Measurements from ENCODE around the gene SOCS3.
"Not testable (repeated sequence)": the region's sequence is repeated elsewhere in the genome, so short reads cannot be mapped to it uniquely, and the experiment has no call there.

SOCS3 gene

DNA sequence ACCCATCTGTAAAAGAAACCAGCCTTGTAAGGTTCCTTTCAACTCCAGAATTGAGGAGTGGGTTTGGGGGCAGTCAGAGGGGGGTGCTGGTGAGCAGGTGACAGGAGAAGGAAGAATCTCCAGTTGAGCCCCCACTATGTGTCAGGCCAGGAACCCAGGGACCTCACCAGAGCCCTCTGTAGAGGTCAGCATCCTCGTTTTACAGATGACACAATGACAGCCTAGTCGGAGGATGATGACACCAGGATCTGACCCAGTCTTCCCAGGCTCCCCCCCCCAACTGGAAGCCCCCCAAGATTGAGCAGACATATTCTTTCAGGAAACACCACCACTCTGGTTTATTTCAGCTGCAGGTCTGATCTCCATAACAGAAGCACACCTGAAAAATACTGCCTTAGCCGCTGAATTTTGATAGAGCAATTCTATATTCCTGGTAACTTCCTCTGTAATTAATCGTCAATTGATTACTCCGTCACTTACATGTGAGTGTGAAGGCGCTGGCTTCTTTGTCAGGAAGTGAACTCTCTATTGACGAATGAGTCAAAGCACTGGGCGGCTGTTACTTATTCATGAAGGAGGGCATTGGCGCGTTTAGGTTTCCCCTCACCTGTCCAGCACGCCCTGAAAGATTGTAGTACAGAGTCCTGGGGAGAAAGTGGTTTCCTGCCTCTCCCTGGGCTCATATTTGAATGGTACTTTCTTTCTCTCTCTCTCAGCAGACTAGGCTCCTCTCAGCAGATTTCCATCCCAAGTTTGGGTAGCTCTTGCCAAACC lies 21.2 kb downstream of the SOCS3 start:
- H3K4me3 ChIP-seq (ENCODE audit: low read length), result no peak overlapping the region
- TF ChIP-seq, protein P1, sequence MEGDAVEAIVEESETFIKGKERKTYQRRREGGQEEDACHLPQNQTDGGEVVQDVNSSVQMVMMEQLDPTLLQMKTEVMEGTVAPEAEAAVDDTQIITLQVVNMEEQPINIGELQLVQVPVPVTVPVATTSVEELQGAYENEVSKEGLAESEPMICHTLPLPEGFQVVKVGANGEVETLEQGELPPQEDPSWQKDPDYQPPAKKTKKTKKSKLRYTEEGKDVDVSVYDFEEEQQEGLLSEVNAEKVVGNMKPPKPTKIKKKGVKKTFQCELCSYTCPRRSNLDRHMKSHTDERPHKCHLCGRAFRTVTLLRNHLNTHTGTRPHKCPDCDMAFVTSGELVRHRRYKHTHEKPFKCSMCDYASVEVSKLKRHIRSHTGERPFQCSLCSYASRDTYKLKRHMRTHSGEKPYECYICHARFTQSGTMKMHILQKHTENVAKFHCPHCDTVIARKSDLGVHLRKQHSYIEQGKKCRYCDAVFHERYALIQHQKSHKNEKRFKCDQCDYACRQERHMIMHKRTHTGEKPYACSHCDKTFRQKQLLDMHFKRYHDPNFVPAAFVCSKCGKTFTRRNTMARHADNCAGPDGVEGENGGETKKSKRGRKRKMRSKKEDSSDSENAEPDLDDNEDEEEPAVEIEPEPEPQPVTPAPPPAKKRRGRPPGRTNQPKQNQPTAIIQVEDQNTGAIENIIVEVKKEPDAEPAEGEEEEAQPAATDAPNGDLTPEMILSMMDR (conservative IDR thresholded peaks at IDR 0.05; ENCODE audit: low read depth, low read length), result no peak
- DNase-seq (ENCODE audit: low read depth), result no peak

DNA sequence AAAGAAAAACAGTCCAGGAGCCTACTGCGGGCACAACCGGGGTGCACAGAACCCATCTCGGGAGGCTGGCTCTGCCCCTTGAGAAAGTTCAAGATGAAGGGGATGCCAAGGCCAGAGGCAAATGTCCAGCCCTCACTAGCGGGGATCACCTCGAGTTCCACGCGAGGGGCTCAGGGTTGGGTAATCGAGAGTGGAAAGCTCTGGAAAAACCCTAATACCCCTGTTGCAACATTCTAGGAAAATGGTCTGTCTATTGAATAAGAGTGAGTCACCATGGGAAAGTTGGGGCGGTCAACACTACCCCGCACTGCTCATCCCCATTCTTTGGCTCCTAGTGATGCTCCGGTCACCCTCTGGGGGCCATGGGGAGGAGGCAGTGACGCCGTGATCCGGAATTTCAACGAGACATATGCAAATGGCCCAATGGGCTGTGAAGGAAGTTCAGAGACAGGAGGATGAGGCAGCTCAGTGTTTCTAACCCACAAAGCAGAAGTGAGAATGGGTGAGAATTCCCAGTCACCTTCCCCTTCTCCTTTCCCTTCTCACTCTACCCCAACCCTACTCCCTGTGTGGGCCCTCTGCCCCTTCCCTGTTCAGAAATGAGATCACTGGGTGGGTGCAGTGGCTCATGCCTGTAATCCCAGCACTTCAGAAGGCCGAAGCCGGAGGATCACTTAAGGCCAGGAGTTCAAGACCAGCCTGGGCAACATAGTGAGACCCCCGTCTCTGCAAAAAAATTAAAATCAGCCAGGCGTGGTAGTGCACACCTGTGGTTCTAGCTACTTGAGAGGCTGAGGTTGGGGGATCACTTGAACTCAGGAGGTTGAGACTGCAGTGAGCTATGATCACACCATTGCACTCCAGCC lies 22.4 kb downstream of the SOCS3 start:
- TF ChIP-seq, protein P1 (conservative IDR thresholded peaks at IDR 0.05; ENCODE audit: low read depth, low read length), result no peak
- DNase-seq (ENCODE audit: low read depth), result no peak
- H3K4me3 ChIP-seq (ENCODE audit: low read length), result no peak overlapping the region

DNA sequence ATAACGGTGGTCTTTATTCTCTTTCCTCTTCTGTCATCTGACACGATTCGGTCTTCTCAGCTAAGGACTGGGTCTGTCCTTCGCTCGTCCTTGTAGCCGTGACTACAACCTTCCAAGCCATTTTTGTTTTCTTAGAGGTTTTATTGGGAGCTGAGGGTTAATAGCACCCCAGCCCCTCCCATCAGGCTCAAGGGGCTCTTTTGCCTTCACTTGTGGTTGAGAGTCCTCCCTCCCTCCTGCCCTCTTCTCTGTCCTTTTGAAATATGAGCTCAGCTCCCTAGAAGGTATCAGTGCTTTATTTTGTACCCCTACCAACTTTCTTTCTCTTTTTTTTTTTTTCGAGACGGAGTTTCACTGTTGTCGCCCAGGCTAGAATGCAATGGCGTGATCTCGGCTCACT lies 24.7 kb downstream of the SOCS3 start:
- TF ChIP-seq, protein P1 (conservative IDR thresholded peaks at IDR 0.05; ENCODE audit: low read depth, low read length), result no peak
- DNase-seq (ENCODE audit: low read depth), result no peak
- no peak overlapping the region for H3K4me3 ChIP-seq (ENCODE audit: low read length)

DNA sequence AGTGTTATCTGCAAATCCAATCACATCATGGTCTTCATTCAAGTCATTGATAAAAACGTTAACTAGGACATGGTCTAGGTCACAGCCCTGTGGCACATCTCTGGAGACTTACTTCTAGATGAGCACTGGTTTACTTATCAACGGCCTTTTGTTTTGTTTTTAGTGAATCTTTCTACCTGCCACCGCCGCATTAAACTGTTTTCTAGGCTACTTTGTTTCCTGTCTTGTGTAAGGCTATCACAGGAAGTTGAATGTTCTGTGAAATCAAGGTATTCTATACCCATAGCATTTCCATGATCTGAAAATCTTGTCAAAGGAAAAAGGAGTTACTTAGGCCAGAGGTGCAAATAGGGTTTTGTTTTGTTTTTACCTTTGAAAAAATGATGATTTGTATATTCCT lies 26.9 kb downstream of the SOCS3 start:
- TF ChIP-seq, protein P1 (conservative IDR thresholded peaks at IDR 0.05; ENCODE audit: low read depth, low read length), result no peak
- H3K4me3 ChIP-seq (ENCODE audit: low read length), result no peak overlapping the region
- DNase-seq (ENCODE audit: low read depth), result no peak

DNA sequence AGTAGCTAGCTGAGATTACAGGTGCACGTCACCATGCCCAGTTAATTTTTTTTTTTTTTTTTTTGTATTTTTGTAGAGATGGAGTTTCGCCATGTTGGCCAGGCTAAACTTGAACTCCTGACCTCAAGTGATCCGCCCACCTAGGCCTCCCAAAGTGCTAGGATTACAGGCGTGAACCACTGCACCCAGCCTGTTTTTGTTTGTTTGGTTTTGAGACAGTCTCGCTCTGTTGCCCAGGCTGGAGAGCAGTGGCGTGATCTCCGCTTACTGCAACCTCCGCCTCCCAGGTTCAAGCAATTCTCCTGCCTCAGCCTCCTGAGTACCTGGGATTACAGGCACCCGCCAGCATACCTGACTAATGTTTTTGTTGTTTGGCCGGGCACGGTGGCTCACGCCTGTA lies 28.5 kb downstream of the SOCS3 start:
- H3K4me3 ChIP-seq (ENCODE audit: low read length); DNase-seq (ENCODE audit: low read depth): not testable (repeated sequence)

DNA sequence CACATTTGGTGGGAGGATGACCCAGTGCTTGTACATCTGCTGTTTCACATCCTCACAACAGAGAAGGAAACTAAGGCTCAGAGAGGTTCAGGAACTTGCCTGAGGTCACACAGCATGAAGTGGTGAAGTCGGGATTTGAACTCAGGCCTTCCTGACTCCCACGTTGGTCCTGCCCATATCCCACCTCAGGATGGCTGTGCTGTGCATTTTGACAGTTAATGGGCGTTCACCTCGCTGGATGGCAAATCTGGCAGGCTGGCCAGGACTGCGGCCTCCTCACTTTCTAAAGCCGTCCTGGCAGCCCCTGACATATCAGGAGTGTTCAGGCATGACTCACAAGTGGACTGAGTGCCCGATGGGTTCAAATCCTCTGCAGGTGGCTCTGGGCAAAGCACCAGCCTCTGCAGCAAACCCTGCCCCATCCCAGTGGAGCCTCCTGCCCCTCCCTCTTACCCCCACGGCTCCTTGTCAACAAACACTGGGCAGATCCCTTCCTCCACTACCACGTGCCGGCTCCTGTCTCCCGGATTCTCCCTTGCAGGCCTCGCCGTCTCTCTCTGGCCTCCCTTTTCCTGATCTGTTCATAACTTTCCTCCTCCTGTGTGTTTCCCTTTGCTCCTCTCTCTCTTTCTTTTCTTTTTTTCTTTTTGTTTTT lies 29.2 kb downstream of the SOCS3 start:
- DNase-seq (ENCODE audit: low read depth), result no peak
- TF ChIP-seq, protein P1 (conservative IDR thresholded peaks at IDR 0.05; ENCODE audit: low read depth, low read length), result no peak
- no peak overlapping the region for H3K4me3 ChIP-seq (ENCODE audit: low read length)

DNA sequence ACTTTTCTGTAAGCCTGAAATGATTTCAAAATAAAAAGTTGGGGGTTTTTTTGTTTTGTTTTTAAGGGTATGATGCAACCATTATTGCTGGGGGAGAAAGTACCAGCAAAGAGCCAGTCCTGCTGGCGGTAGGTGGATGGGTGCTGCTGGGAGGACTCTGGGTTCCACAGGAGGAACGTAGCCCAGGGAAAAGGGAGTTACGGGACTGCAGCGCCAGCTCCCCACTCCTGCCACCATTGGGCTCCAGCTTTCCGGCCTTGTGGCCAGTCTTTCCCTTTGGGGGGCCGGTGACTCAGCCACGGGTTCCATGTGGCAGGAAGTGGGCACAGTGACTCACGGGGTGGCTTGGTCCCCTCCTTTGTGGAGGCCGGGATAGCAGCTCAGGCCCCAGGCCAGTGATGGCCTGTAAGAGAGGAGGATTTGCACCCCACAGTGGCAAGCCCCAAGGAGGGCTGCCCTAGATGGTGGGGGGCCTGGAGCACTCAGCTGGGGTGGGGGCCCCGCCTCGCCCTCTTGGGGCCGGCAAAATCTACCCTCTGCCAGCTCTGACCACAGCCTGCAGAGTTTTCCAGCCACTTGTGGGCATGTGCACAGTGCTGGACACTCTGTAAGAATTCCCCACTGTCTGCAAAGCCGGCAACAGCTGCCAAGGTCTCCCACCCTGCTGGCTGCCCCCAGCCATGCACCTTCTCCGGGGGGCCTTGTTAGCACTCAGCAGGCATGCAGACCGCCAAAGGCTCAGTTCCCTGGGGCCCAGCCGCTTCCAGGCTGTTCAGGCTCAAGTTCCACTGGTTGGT lies 30.4 kb downstream of the SOCS3 start:
- no peak for DNase-seq (ENCODE audit: low read depth)

More for the DNA sequence above, 30.4 kb downstream of the SOCS3 start:
- TF ChIP-seq, protein P1 (conservative IDR thresholded peaks at IDR 0.05; ENCODE audit: low read depth, low read length), result no peak
- no peak overlapping the region for H3K4me3 ChIP-seq (ENCODE audit: low read length)
